RWPE2 (cell line): ENCODE results near the gene AOPEP.
A peak's percentile ranks its signal among the peaks of the same experiment; 100 is the strongest.

ENCODE experiments used
- ATAC-seq: fragments of 200-7000 bp; cut with Tn5 transposase; 3 replicates; pipeline ENCODE4 v1.9.1; 2021; ENCODE audit warnings: low read depth
- DNase-seq: peaks from one replicate; pipeline ENCODE4 v3.0.0-alpha.2; 2020; ENCODE audit warnings: low spot score
- H3K27ac ChIP-seq: fragments of 450-650 bp; 2 replicates; pipeline ENCODE4 v1.5.1; 2017; ENCODE audit warnings: mild to moderate bottlenecking; ENCODE audit not compliant: poor library complexity, severe bottlenecking
- H3K27me3 ChIP-seq: fragments of 250-450 bp; sonication (Bioruptor Pico); 2 replicates; pipeline ENCODE4 v1.5.1; 2021; ENCODE audit warnings: mild to moderate bottlenecking, moderate library complexity; ENCODE audit not compliant: insufficient read depth, poor library complexity, severe bottlenecking
- H3K36me3 ChIP-seq: fragments of 250-450 bp; sonication (Bioruptor Pico); 2 replicates; pipeline ENCODE4 v1.5.1; 2020; ENCODE audit warnings: low read depth, mild to moderate bottlenecking, moderate library complexity
- H3K4me1 ChIP-seq: fragments of 250-450 bp; sonication (Bioruptor Pico); 2 replicates; pipeline ENCODE4 v1.5.1; 2021; ENCODE audit warnings: mild to moderate bottlenecking, moderate library complexity; ENCODE audit not compliant: insufficient read depth, poor library complexity, severe bottlenecking
- H3K4me3 ChIP-seq: fragments of 250-450 bp; sonication (Bioruptor Pico); 2 replicates; pipeline ENCODE4 v1.5.1; 2021; ENCODE audit warnings: mild to moderate bottlenecking, moderate library complexity; ENCODE audit not compliant: severe bottlenecking
- H3K9me3 ChIP-seq: fragments of 250-450 bp; sonication (Bioruptor Pico); 2 replicates; pipeline ENCODE4 v1.5.1; 2021; ENCODE audit warnings: mild to moderate bottlenecking, moderate library complexity; ENCODE audit not compliant: severe bottlenecking
- TF ChIP-seq, protein P1 (sequence below): fragments of 450-650 bp; IDR thresholded peaks from one replicate; pipeline ENCODE4 v1.5.1; 2017; ENCODE audit warnings: mild to moderate bottlenecking, moderate library complexity; ENCODE audit not compliant: poor library complexity, severe bottlenecking

The AOPEP gene

GRCh38 chr9:95044731-95045508 is 318.4 kb downstream of the AOPEP start:
- Histone ChIP-seq H3K4me3 (peak overlapping the region; percentile 11), H3K9me3 (no peaks in the 10 kb centered on the region), H3K27ac (peak overlapping the region; percentile 54), H3K36me3 (0 out of 2 replicates have a peak, but pooled peaks cover 3% of the 10 kb centered on the region), H3K27me3 (no peaks in the 10 kb centered on the region), H3K4me1 (peaks cover 33% of the 10 kb centered on the region)
- peak; percentile 71 for ATAC-seq
- TF ChIP-seq, protein P1, sequence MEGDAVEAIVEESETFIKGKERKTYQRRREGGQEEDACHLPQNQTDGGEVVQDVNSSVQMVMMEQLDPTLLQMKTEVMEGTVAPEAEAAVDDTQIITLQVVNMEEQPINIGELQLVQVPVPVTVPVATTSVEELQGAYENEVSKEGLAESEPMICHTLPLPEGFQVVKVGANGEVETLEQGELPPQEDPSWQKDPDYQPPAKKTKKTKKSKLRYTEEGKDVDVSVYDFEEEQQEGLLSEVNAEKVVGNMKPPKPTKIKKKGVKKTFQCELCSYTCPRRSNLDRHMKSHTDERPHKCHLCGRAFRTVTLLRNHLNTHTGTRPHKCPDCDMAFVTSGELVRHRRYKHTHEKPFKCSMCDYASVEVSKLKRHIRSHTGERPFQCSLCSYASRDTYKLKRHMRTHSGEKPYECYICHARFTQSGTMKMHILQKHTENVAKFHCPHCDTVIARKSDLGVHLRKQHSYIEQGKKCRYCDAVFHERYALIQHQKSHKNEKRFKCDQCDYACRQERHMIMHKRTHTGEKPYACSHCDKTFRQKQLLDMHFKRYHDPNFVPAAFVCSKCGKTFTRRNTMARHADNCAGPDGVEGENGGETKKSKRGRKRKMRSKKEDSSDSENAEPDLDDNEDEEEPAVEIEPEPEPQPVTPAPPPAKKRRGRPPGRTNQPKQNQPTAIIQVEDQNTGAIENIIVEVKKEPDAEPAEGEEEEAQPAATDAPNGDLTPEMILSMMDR: peak; percentile 84
- peak; percentile 79 for DNase-seq

GRCh38 chr9:95045751-95046150 is 319.3 kb downstream of the AOPEP start:
- TF ChIP-seq, protein P1: no peak
- 0 out of 2 replicates have a peak, but pooled peaks cover 3% of the 10 kb centered on the region for H3K36me3 ChIP-seq
- peak overlapping the region; percentile 11 for H3K4me3 ChIP-seq
- no peaks in the 10 kb centered on the region for H3K27me3 ChIP-seq
- ATAC-seq: peak; percentile 34
- no peak for DNase-seq
- no peaks in the 10 kb centered on the region for H3K9me3 ChIP-seq
- peak overlapping the region; percentile 54 for H3K27ac ChIP-seq
- H3K4me1 ChIP-seq: peaks cover 40% of the 10 kb centered on the region

GRCh38 chr9:95047452-95048224 is 321.1 kb downstream of the AOPEP start:
- peaks cover 46% of the 10 kb centered on the region for H3K4me1 ChIP-seq
- ATAC-seq (no peak), DNase-seq (no peak)
- peak overlapping the region; percentile 54 for H3K27ac ChIP-seq
- H3K9me3 ChIP-seq: no peaks in the 10 kb centered on the region
- TF ChIP-seq, protein P1: no peak
- H3K4me3 ChIP-seq: no peak overlapping the region
- peaks cover 11% of the 10 kb centered on the region; the same call in 1 of the 2 replicates for H3K36me3 ChIP-seq
- no peaks in the 10 kb centered on the region for H3K27me3 ChIP-seq

- Histone ChIP-seq H3K36me3 (peaks cover 19% of the 10 kb centered on the region), H3K27ac (peak overlapping the region; percentile 54), H3K9me3 (no peaks in the 10 kb centered on the region), H3K4me3 (peak overlapping the region; percentile 42), H3K4me1 (peaks cover 52% of the 10 kb centered on the region), H3K27me3 (no peaks in the 10 kb centered on the region)
- TF ChIP-seq, protein P1: no peak
- ATAC-seq: peak; percentile 71
- no peak for DNase-seq
Observed at GRCh38 chr9:95048225-95049087, 322.0 kb downstream of the AOPEP start.
